HL-60 (cell line): Measurements from ENCODE around the gene MRTFA.
A peak's percentile ranks its signal among the peaks of the same experiment; 100 is the strongest.

Source experiments
- DNase-seq, 2 experiments: peaks; one replicate each; pipeline ENCODE4 v3.0.0-alpha.2; 2010 to 2020; ENCODE audit warnings: low read depth in 1 of 2, low spot score in 1 of 2
- H3K27ac ChIP-seq: fragments of 250-450 bp; sonication (Bioruptor Pico); replicated peaks from 2 replicates; pipeline ENCODE4 v1.5.1; 2020; ENCODE audit warnings: mild to moderate bottlenecking, moderate library complexity
- H3K27me3 ChIP-seq: fragments of 250-450 bp; sonication (Bioruptor Pico); 2 replicates; pipeline ENCODE4 v1.5.1; 2021; ENCODE audit warnings: mild to moderate bottlenecking, moderate library complexity; ENCODE audit not compliant: insufficient read depth, poor library complexity, severe bottlenecking
- H3K4me3 ChIP-seq: replicated peaks from 2 replicates; pipeline ENCODE4 v1.5.1; 2011; ENCODE audit warnings: mild to moderate bottlenecking, control low read depth, low read length; ENCODE audit not compliant: insufficient read depth
- GABPA ChIP-seq: IDR thresholded peaks from 2 replicates; pipeline ENCODE4 v1.6.1; 2012; ENCODE audit warnings: low read depth
- POLR2AphosphoS5 ChIP-seq: IDR thresholded peaks from 2 replicates; pipeline ENCODE4 v1.6.1; 2012; ENCODE audit warnings: low read depth
- SPI1 ChIP-seq: IDR thresholded peaks from 2 replicates; pipeline ENCODE4 v1.6.1; 2012; ENCODE audit warnings: low read depth, mild to moderate bottlenecking, borderline replicate concordance
- TF ChIP-seq, protein P1 (sequence below): IDR thresholded peaks from one replicate; pipeline ENCODE4 v1.5.1; 2011; ENCODE audit warnings: low read length, control low read depth, inconsistent platforms; ENCODE audit not compliant: insufficient read depth
- TF ChIP-seq, protein P2 (sequence below): IDR thresholded peaks from 2 replicates; pipeline ENCODE4 v1.6.1; 2012; ENCODE audit warnings: low read depth; ENCODE audit not compliant: insufficient replicate concordance

The MRTFA gene

DNA sequence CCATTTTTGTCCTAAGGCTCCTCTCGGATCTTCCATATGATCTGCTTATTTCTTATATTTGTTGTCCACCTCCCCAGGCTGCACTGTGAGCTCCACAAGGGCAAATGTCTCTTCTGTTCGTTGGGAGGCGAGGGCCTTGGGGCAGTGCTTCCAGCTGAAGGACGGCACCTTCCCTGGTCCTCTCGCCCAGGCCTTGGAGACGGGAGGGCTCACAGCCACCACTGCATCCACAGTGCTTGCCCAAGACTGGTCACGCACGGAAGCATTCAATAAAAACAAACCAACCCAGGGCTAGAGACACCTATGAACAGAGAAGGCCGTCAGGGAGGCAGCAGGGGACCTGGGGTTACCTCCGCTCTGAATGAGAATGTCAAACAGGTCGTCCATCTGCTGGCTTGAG lies 219.9 kb downstream of the MRTFA start:
- DNase-seq = no peak
- H3K27ac ChIP-seq = no peak overlapping the region
- H3K4me3 ChIP-seq = no peak overlapping the region
- TF ChIP-seq, protein P1, sequence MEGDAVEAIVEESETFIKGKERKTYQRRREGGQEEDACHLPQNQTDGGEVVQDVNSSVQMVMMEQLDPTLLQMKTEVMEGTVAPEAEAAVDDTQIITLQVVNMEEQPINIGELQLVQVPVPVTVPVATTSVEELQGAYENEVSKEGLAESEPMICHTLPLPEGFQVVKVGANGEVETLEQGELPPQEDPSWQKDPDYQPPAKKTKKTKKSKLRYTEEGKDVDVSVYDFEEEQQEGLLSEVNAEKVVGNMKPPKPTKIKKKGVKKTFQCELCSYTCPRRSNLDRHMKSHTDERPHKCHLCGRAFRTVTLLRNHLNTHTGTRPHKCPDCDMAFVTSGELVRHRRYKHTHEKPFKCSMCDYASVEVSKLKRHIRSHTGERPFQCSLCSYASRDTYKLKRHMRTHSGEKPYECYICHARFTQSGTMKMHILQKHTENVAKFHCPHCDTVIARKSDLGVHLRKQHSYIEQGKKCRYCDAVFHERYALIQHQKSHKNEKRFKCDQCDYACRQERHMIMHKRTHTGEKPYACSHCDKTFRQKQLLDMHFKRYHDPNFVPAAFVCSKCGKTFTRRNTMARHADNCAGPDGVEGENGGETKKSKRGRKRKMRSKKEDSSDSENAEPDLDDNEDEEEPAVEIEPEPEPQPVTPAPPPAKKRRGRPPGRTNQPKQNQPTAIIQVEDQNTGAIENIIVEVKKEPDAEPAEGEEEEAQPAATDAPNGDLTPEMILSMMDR = no peak
- TF ChIP-seq SPI1 (no peak), GABPA (no peak), POLR2AphosphoS5 (no peak)
- TF ChIP-seq, protein P2, sequence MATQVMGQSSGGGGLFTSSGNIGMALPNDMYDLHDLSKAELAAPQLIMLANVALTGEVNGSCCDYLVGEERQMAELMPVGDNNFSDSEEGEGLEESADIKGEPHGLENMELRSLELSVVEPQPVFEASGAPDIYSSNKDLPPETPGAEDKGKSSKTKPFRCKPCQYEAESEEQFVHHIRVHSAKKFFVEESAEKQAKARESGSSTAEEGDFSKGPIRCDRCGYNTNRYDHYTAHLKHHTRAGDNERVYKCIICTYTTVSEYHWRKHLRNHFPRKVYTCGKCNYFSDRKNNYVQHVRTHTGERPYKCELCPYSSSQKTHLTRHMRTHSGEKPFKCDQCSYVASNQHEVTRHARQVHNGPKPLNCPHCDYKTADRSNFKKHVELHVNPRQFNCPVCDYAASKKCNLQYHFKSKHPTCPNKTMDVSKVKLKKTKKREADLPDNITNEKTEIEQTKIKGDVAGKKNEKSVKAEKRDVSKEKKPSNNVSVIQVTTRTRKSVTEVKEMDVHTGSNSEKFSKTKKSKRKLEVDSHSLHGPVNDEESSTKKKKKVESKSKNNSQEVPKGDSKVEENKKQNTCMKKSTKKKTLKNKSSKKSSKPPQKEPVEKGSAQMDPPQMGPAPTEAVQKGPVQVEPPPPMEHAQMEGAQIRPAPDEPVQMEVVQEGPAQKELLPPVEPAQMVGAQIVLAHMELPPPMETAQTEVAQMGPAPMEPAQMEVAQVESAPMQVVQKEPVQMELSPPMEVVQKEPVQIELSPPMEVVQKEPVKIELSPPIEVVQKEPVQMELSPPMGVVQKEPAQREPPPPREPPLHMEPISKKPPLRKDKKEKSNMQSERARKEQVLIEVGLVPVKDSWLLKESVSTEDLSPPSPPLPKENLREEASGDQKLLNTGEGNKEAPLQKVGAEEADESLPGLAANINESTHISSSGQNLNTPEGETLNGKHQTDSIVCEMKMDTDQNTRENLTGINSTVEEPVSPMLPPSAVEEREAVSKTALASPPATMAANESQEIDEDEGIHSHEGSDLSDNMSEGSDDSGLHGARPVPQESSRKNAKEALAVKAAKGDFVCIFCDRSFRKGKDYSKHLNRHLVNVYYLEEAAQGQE = no peak
- H3K27me3 ChIP-seq = no peaks in the 10 kb centered on the region

DNA sequence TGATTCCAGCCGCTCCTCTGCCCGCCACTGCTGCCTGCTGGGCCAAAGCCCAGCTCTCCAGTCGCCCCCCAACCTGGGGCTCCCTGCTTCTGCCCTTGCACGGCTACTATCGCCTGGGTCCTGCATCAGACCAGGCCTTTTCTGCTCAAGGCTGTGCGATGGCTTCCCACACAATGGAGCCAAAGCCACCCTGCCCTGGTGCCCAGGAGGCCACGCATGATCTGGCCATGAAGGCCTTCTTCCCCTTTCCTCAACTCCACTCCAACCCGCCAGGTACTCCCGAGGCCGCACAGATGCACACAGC lies 220.3 kb downstream of the MRTFA start:
- Histone ChIP-seq H3K27me3 (no peaks in the 10 kb centered on the region), H3K27ac (peak overlapping the region; percentile 59), H3K4me3 (no peak overlapping the region)
- TF ChIP-seq POLR2AphosphoS5 (no peak), GABPA (no peak), SPI1 (no peak)
- TF ChIP-seq, protein P2 = no peak
- TF ChIP-seq, protein P1 = no peak
- no peak for DNase-seq

DNA sequence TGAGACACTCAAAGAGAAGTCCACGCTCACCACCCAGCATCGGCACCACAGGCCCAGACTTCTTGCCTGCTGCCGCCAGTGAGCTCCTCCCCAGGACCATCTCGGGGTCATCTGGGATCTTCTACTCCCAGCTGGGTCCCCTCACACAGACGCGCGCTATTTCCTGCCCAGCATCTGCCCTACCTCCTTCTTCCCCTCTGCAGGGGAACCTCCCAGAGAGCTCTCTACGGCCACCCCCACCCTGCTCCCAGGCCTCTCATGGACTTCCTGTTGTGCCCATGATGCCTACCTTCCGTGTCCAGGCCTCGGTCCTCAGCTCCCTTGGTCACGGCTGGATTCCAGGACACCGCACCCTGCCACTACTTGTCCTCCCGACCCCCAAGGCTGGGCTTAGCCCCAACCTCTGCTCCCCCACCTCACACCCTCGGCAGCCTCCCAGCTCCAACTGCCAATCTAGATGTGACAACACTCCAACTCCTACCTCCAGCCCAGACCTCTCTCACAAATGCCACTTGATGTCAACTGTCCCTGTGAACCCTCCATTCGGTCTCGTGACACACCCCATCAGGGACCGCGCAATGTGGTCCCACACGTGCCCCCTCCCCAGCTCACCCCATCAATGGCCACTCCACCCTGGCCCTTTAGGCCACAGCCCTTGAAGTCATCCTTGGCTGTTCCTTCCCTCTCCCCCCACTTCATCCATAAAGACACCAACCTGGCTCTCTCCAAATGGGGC lies 220.8 kb downstream of the MRTFA start:
- H3K4me3 ChIP-seq = no peak overlapping the region
- TF ChIP-seq, protein P1 = no peak
- TF ChIP-seq POLR2AphosphoS5 = peak; percentile 31; the same call in 1 of the 2 replicates
- no peak for TF ChIP-seq GABPA
- peak; percentile 67; the same call in 1 of the 2 replicates for TF ChIP-seq SPI1
- TF ChIP-seq, protein P2 = no peak
- no peaks in the 10 kb centered on the region for H3K27me3 ChIP-seq
- peak overlapping the region; percentile 59 for H3K27ac ChIP-seq
- DNase-seq = peak; percentile 45 to 69
